ENCODE results near the gene OR10J1. TPM values are rescaled to one million over a fixed set of nuclear protein-coding genes. Genes with fewer than 3 reads are reported as not detected.

OR10J1 gene
- polyA plus RNA-seq, 4 donors, result 0.03 TPM; not detected in 3

DNA sequence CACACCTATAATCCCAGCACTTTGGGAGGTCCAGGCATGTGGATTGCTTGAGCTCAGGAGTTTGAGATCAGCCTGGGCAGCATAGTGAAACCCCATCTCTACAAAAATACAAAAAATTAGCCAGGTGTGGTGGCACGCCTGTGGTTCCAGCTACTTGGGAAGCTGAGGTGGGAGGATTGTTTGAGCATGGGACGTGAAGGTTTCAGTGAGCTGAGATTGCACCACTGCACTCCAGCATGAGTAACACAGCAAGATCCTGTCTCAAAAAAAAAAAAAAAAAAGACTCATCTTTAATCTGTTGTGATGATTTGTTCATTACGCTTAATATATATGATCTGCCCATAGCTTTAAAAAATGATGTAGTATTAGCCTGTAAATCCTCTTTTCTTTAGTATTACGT, 44.0 kb downstream of the OR10J1 start:
- no peak for DNase-seq (ENCODE audit: low read depth in 4 of 4, low spot score in 3 of 4)

Other genes starting within 250 kb of the OR10J1 start
- 1 to 10 TPM in 1 of 4 donors, under 1 TPM in 2, not detected in 1; 0.37 to 1.6 (median 0.79) TPM for gene ACKR1, start 234.8 kb upstream of the OR10J1 start, polyA plus RNA-seq (ENCODE audit: insufficient read length in 4 of 4)
- 1 to 10 TPM in 1 of 4 donors, under 1 TPM in 3; 0.30 to 1.9 (median 0.46) TPM for gene FCER1A, start 137.4 kb upstream of the OR10J1 start, polyA plus RNA-seq (ENCODE audit: insufficient read length in 4 of 4)
- gene OR10J4, start 7.5 kb upstream of the OR10J1 start, polyA plus RNA-seq (ENCODE audit: insufficient read length in 4 of 4), result not detected
- not detected for gene OR10J5, start 96.3 kb downstream of the OR10J1 start, polyA plus RNA-seq (ENCODE audit: insufficient read length in 4 of 4)
- gene APCS, start 148.1 kb downstream of the OR10J1 start, polyA plus RNA-seq (ENCODE audit: insufficient read length in 4 of 4), result not detected

All from right renal pelvis (tissue), 4 donors.